H1 (cell line): ENCODE measurements around the gene SNTN. TPM values are rescaled to one million over a fixed set of nuclear protein-coding genes. Genes with fewer than 3 reads are reported as not detected.

Experiments used
- CTCF ChIA-PET: fragments of 300-600 bp; sonication (Branson Sonifier 250); formaldehyde crosslinking; loops from one replicate; lab custom pipeline; 2021; ENCODE audit not compliant: partially characterized antibody; lab: Charles Lee
- POLR2A ChIA-PET: fragments of 300-600 bp; sonication (Branson Sonifier 250); formaldehyde crosslinking; loops from one replicate; lab custom pipeline; 2021; ENCODE audit warnings: inconsistent platforms; ENCODE audit not compliant: partially characterized antibody; lab: Charles Lee
- DNase-seq, 2 experiments: peaks; one replicate each; pipeline versions ENCODE4 v3.0.0 to v3.0.0-alpha.2; 2010 to 2022; ENCODE audit warnings: low spot score in 2 of 2, low read depth in 1 of 2, mixed read lengths in 1 of 2
- FAIRE-seq: peaks from 2 replicates; lab custom pipeline; 2011; peaks lifted over from hg19 to GRCh38; lab: Jason Lieb, UNC
- H2AFZ ChIP-seq: 2 replicates; pipeline ENCODE4 v1.8.1; 2012; ENCODE audit warnings: low read length, inconsistent platforms
- H2AK5ac ChIP-seq: 2 replicates; pipeline ENCODE4 v1.6.1; 2013; ENCODE audit warnings: low read depth, low read length
- H2BK120ac ChIP-seq: replicated peaks from 2 replicates; pipeline ENCODE3; 2013; ENCODE audit warnings: low read depth, low read length, inconsistent platforms
- H2BK12ac ChIP-seq: 2 replicates; pipeline ENCODE4 v1.6.1; 2013; ENCODE audit warnings: low read depth, low read length
- H2BK15ac ChIP-seq: 2 replicates; pipeline ENCODE4 v1.6.1; 2013; ENCODE audit warnings: low read length
- H2BK20ac ChIP-seq: 2 replicates; pipeline ENCODE4 v1.6.1; 2013; ENCODE audit warnings: low read length
- H2BK5ac ChIP-seq: 2 replicates; pipeline ENCODE4 v1.6.1; 2013; ENCODE audit warnings: low read depth, low read length
- H3K14ac ChIP-seq: 2 replicates; pipeline ENCODE4 v1.6.1; 2013; ENCODE audit warnings: inconsistent platforms; ENCODE audit not compliant: insufficient read length
- H3K18ac ChIP-seq: 2 replicates; pipeline ENCODE4 v1.6.1; 2013; ENCODE audit warnings: low read length; ENCODE audit errors: extremely low read depth
- H3K23ac ChIP-seq: 2 replicates; pipeline ENCODE4 v1.6.1; 2013; ENCODE audit warnings: inconsistent platforms; ENCODE audit not compliant: insufficient read length
- H3K23me2 ChIP-seq: 2 replicates; pipeline ENCODE4 v1.6.1; 2013; ENCODE audit warnings: low read depth, low read length
- H3K27ac ChIP-seq: 2 replicates; pipeline ENCODE4 v1.6.1; 2011; ENCODE audit warnings: low read depth, low read length, inconsistent platforms
- H3K27me3 ChIP-seq, 4 experiments: replicated peaks in 1 of 4; 1 replicate in 1 of 4; 2 replicates in 3 of 4; pipeline versions ENCODE4 v1.6.1 to v1.8.1; 2011 to 2013; ENCODE audit warnings: low read length in 3 of 4, mild to moderate bottlenecking in 3 of 4, inconsistent platforms in 2 of 4, mixed read lengths in 2 of 4, moderate library complexity in 1 of 4; ENCODE audit not compliant: control insufficient read depth in 3 of 4, insufficient read depth in 3 of 4; ENCODE audit errors: extremely low read depth in 1 of 4
- H3K36me3 ChIP-seq, 4 experiments: 2 replicates each; pipeline versions ENCODE4 v1.6.1 to v1.8.1; 2011 to 2013; ENCODE audit warnings: mild to moderate bottlenecking in 4 of 4, low read length in 3 of 4, moderate library complexity in 2 of 4, control low read depth in 1 of 4, inconsistent platforms in 1 of 4; ENCODE audit not compliant: insufficient read depth in 4 of 4, control insufficient read depth in 2 of 4
- H3K4ac ChIP-seq: replicated peaks from 2 replicates; pipeline ENCODE3; 2013; ENCODE audit warnings: low read length, low read depth, mixed read lengths, inconsistent platforms; ENCODE audit not compliant: insufficient read length
- H3K4me1 ChIP-seq, 4 experiments: replicated peaks in 1 of 4; 1 replicate in 1 of 4; 2 replicates in 3 of 4; pipeline versions ENCODE4 v1.6.1 to v1.8.1; 2011 to 2013; ENCODE audit warnings: low read length in 3 of 4, inconsistent platforms in 2 of 4, mixed read lengths in 1 of 4; ENCODE audit not compliant: insufficient read depth in 4 of 4, control insufficient read depth in 3 of 4
- H3K4me2 ChIP-seq, 2 experiments: 2 replicates each; pipeline versions ENCODE4 v1.6.1 to v1.8.1; 2011 to 2013; ENCODE audit warnings: low read depth in 2 of 2, low read length in 2 of 2, control low read depth in 1 of 2, inconsistent platforms in 1 of 2, mild to moderate bottlenecking in 1 of 2; ENCODE audit not compliant: insufficient read depth in 1 of 2
- H3K4me3 ChIP-seq, 4 experiments: fragments of 200-600, 300-600 bp in 1 of 4; sonication (generic), shearing (Covaris generic), sonication (Bioruptor Twin) in 1 of 4; 2 replicates each; pipeline versions ENCODE4 v1.5.1 to v1.8.1; 2011 to 2016; ENCODE audit warnings: low read length in 4 of 4, low read depth in 3 of 4, control low read depth in 2 of 4, inconsistent platforms in 2 of 4, mild to moderate bottlenecking in 2 of 4, mixed read lengths in 1 of 4, moderate library complexity in 1 of 4; ENCODE audit not compliant: insufficient read depth in 2 of 4; ENCODE audit errors: extremely low read depth in 1 of 4
- H3K56ac ChIP-seq: replicated peaks from 2 replicates; pipeline ENCODE3; 2013; ENCODE audit warnings: low read depth, mild to moderate bottlenecking, mixed read lengths, low read length, inconsistent platforms; ENCODE audit not compliant: insufficient read length
- H3K79me1 ChIP-seq: 2 replicates; pipeline ENCODE4 v1.6.1; 2013; ENCODE audit warnings: low read depth, low read length, control low read depth
- H3K79me2 ChIP-seq, 2 experiments: 2 replicates each; pipeline versions ENCODE4 v1.6.1 to v1.8.1; 2012 to 2013; ENCODE audit warnings: low read length in 2 of 2, mild to moderate bottlenecking in 2 of 2, inconsistent platforms in 1 of 2; ENCODE audit not compliant: insufficient read depth in 2 of 2, control insufficient read depth in 1 of 2
- H3K9ac ChIP-seq, 4 experiments: replicated peaks in 1 of 4; 1 replicate in 1 of 4; 2 replicates in 3 of 4; pipeline versions ENCODE4 v1.6.1 to v1.8.1; 2011 to 2013; ENCODE audit warnings: low read depth in 3 of 4, low read length in 3 of 4, control low read depth in 2 of 4, mild to moderate bottlenecking in 2 of 4, moderate library complexity in 2 of 4, inconsistent platforms in 1 of 4; ENCODE audit errors: extremely low read depth in 1 of 4
- H3K9me3 ChIP-seq, 2 experiments: 2 replicates each; pipeline versions ENCODE4 v1.6.1 to v1.8.1; 2012 to 2013; ENCODE audit warnings: mild to moderate bottlenecking in 2 of 2, moderate library complexity in 2 of 2, control low read depth in 1 of 2, inconsistent platforms in 1 of 2, low read depth in 1 of 2, low read length in 1 of 2, mixed read lengths in 1 of 2; ENCODE audit not compliant: insufficient read depth in 2 of 2
- H4K20me1 ChIP-seq, 2 experiments: replicated peaks in 1 of 2; 2 replicates each; pipeline versions ENCODE3 to v1.8.1; 2011 to 2013; ENCODE audit warnings: inconsistent platforms in 2 of 2, low read length in 2 of 2, mild to moderate bottlenecking in 1 of 2; ENCODE audit not compliant: insufficient read depth in 2 of 2, control insufficient read depth in 1 of 2
- H4K5ac ChIP-seq: 2 replicates; pipeline ENCODE4 v1.6.1; 2013; ENCODE audit warnings: low read length, low read depth, mixed read lengths, inconsistent platforms; ENCODE audit not compliant: insufficient read length
- H4K8ac ChIP-seq: 2 replicates; pipeline ENCODE4 v1.8.0; 2013; ENCODE audit warnings: mild to moderate bottlenecking, moderate library complexity, low read length, inconsistent platforms; ENCODE audit not compliant: insufficient read depth; ENCODE audit errors: extremely low read depth
- H4K91ac ChIP-seq: replicated peaks from 2 replicates; pipeline ENCODE3; 2013; ENCODE audit warnings: low read length, mixed read lengths, inconsistent platforms; ENCODE audit not compliant: insufficient read length
- RXRA ChIP-seq: IDR thresholded peaks from 2 replicates; pipeline ENCODE4 v1.6.1; 2011; ENCODE audit warnings: low read depth, mild to moderate bottlenecking, low read length, moderate library complexity; ENCODE audit not compliant: insufficient read depth
- SP2 ChIP-seq: IDR thresholded peaks from 2 replicates; pipeline ENCODE4 v1.6.1; 2012; ENCODE audit warnings: mild to moderate bottlenecking, low read length, inconsistent platforms
- WGBS, 2 experiments: shearing (Covaris generic) in 1 of 2; methylation state at CpG; one replicate each; pipeline versions ENCODE4 v1.1.6 to v1.1.7; 2013 to 2015; ENCODE audit warnings: low lambda C conversion rate in 2 of 2, mixed read lengths in 2 of 2, inconsistent platforms in 1 of 2, low coverage in 1 of 2, missing lambda C conversion rate in 1 of 2; ENCODE audit not compliant: insufficient replicate concordance in 2 of 2, insufficient coverage in 1 of 2, insufficient read length in 1 of 2; ENCODE audit errors: extremely low coverage in 1 of 2, missing lambda C conversion rate in 1 of 2; 5-methylcytosine and 5-hydroxymethylcytosine counted together
- polyA plus RNA-seq, 7 experiments: library from polyadenylated mRNA; depleted of rRNA in 3 of 7; stranded (reverse) in 5 of 7; unstranded in 2 of 7; fragments of >200 nt in 5 of 7; fragments of 200-250 nt in 2 of 7; gene quantifications; 1 replicate in 5 of 7; 2 replicates in 1 of 7; 4 replicates in 1 of 7; pipeline versions ENCODE4 v1.2.1 to v1.2.3, GENCODE V29; 2011 to 2013; ENCODE audit warnings: missing spikeins in 2 of 7, mixed read lengths in 2 of 7
- total RNA-seq: library from RNA; stranded (reverse); fragmentation: NEBNext Ultra II Directional; extraction: Animal tissue kit (Norgen Biotek cat#: 25700); gene quantifications from 2 replicates; pipeline ENCODE4 v1.2.1, GENCODE V29; 2021

The SNTN gene
- total and polyA plus RNA-seq, 2 of the 8 experiments (the other 6 are each of a cell fraction or from before 2014, with no cell fraction given), result not detected

DNA sequence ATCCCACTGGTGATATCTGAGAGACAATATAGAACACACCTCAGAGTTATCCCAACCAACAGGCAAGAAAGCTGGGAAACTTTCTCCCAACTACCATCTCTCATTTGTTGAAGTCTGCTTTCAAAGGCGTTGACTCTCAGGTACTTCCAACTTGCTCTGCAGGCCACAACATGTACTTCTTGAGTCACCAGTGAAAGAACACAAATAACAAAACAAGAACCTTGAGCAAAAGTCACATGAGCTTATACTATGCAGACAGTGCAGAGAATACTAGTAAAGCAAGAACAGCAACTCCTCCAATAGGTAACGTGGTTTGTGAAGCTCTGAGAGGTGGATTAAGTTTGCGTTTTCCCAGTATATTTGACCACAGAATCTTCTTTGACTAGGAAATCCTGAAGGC lies 20.6 kb downstream of the SNTN start:
- ChIA-PET POLR2A (no interaction called here), CTCF (interaction anchor here (0.6 to 2.0 kb wide), 5 partner anchors 10 to 323 kb away, joined by 3 to 6 read pairs (median 4); partner anchors contain the start of gene C3orf49)
- Histone ChIP-seq H3K4ac (no peak overlapping the region), H2BK12ac (no peak overlapping the region), H2BK15ac (no peak overlapping the region), H3K4me2 (no peak overlapping the region), H2BK5ac (no peak overlapping the region), H3K9ac (no peak overlapping the region), H2BK120ac (no peak overlapping the region), H3K4me1 (no peaks in the 10 kb centered on the region), H3K56ac (no peak overlapping the region), H2AK5ac (no peak overlapping the region), H3K23me2 (no peaks in the 10 kb centered on the region), H3K27me3 (no peaks in the 10 kb centered on the region), H4K8ac (no peak overlapping the region), H3K9me3 (no peaks in the 10 kb centered on the region), H3K14ac (no peak overlapping the region), H3K23ac (no peak overlapping the region), H3K27ac (no peak overlapping the region), H4K5ac (no peak overlapping the region), H4K91ac (no peak overlapping the region), H3K18ac (no peak overlapping the region), H3K79me2 (no peaks in the 10 kb centered on the region), H2BK20ac (no peak overlapping the region), H3K4me3 (no peak overlapping the region), H4K20me1 (no peaks in the 10 kb centered on the region), H3K79me1 (no peaks in the 10 kb centered on the region), H2AFZ (no peak overlapping the region), H3K36me3 (no peaks in the 10 kb centered on the region)
- no peak for DNase-seq
- FAIRE-seq, result no peak
- 88% methylated on average over 3 of the region's 3 CpGs; no CpG with 5 or more reads in 1 of the 2 experiments for WGBS, 2 experiments
- TF ChIP-seq RXRA, result no peak
- TF ChIP-seq SP2, result no peak
